GM19239 (cell line): Measurements from ENCODE around the gene NINJ1.
"Not testable (repeated sequence)": the region's sequence is repeated elsewhere in the genome, so short reads cannot be mapped to it uniquely, and the experiment has no call there.

Source experiments
- DNase-seq: peaks from one replicate; pipeline ENCODE4 v3.0.0; 2011; ENCODE audit warnings: low spot score; ENCODE audit not compliant: insufficient read length
- FAIRE-seq: peaks from 2 replicates; lab custom pipeline; 2011; peaks lifted over from hg19 to GRCh38; lab: Jason Lieb, UNC

NINJ1 gene

GRCh38 chr9:93161786-93162562 lies 27.9 kb upstream of the NINJ1 start:
- no peak for FAIRE-seq
- DNase-seq, result no peak

- FAIRE-seq, result peak; percentile 89
Measured at GRCh38 chr9:93159601-93160471, 25.8 kb upstream of the NINJ1 start.

GRCh38 chr9:93156475-93157008 lies 22.5 kb upstream of the NINJ1 start:
- FAIRE-seq, result no peak
- DNase-seq, result no peak

More at GRCh38 chr9:93159601-93160471, 25.8 kb upstream of the NINJ1 start:
- DNase-seq, result peak; percentile 91

- DNase-seq (no peak), FAIRE-seq (no peak)
Measured at GRCh38 chr9:93155716-93156474, 21.8 kb upstream of the NINJ1 start.

GRCh38 chr9:93154293-93154903 lies 20.3 kb upstream of the NINJ1 start:
- FAIRE-seq, result no peak
- DNase-seq, result no peak

GRCh38 chr9:93151097-93151784 lies 17.2 kb upstream of the NINJ1 start:
- DNase-seq, result no peak
- no peak for FAIRE-seq

- no peak for FAIRE-seq
- DNase-seq, result no peak
Measured at GRCh38 chr9:93149361-93149760, 15.3 kb upstream of the NINJ1 start.

GRCh38 chr9:93148721-93149120 lies 14.7 kb upstream of the NINJ1 start:
- DNase-seq, result no peak
- FAIRE-seq, result no peak

- FAIRE-seq (no peak), DNase-seq (no peak)
Measured at GRCh38 chr9:93147632-93148031, 13.6 kb upstream of the NINJ1 start.

- DNase-seq, FAIRE-seq: not testable (repeated sequence)
Measured at GRCh38 chr9:93146696-93147095, 12.6 kb upstream of the NINJ1 start.

GRCh38 chr9:93143830-93144530 lies 9.9 kb upstream of the NINJ1 start:
- no peak for FAIRE-seq
- no peak for DNase-seq

- DNase-seq (no peak), FAIRE-seq (no peak)
Measured at GRCh38 chr9:93141771-93142483, 7.9 kb upstream of the NINJ1 start.

- FAIRE-seq (no peak), DNase-seq (no peak)
Measured at GRCh38 chr9:93139365-93140182, 5.5 kb upstream of the NINJ1 start.

GRCh38 chr9:93138171-93138764 lies 4.2 kb upstream of the NINJ1 start:
- FAIRE-seq, result no peak
- no peak for DNase-seq

- no peak for FAIRE-seq
Measured at GRCh38 chr9:93137362-93137761, 3.3 kb upstream of the NINJ1 start.

GRCh38 chr9:93136011-93136440 lies 2.0 kb upstream of the NINJ1 start:
- no peak for FAIRE-seq
- DNase-seq, result no peak

More at GRCh38 chr9:93137362-93137761, 3.3 kb upstream of the NINJ1 start:
- no peak for DNase-seq
